A549 (cell line): ENCODE data around the gene TBC1D2B. TPM values are rescaled to one million over a fixed set of nuclear protein-coding genes. Genes with fewer than 3 reads are reported as not detected.

Source experiments
- ATAC-seq, 2 experiments: fragments of 200-7000 bp in 1 of 2; fragments of >200 bp in 1 of 2; cut with Nextera tagmentation in 1 of 2; cut with Tn5 transposase in 1 of 2; 3 replicates each; pipeline versions ENCODE4 v1.8.0 to v1.9.1; 2018 to 2020; ENCODE audit warnings: mild to moderate bottlenecking in 1 of 2, moderate library complexity in 1 of 2
- CTCF ChIA-PET: fragments of 300-600 bp; sonication (Branson Sonifier 250); formaldehyde crosslinking; extraction: SDS; loops from one replicate; lab custom pipeline; 2021; ENCODE audit warnings: antibody characterized with exemption, inconsistent platforms; lab: Yijun Ruan, JAX
- POLR2A ChIA-PET: fragments of 350-600 bp; formaldehyde crosslinking; extraction: SDS; loops from one replicate; lab custom pipeline; 2021; ENCODE audit warnings: antibody characterized with exemption, inconsistent platforms; lab: Yijun Ruan, JAX
- DNase-seq, 2 experiments: peaks; one replicate each; pipeline versions ENCODE4 v3.0.0 to v3.0.0-alpha.2; 2011 to 2016; ENCODE audit warnings: low read depth in 1 of 2, low spot score in 1 of 2
- FAIRE-seq: peaks from 2 replicates; lab custom pipeline; 2011; peaks lifted over from hg19 to GRCh38; lab: Jason Lieb, UNC
- H3K27ac ChIP-seq, 2 experiments: fragments of >200 bp; sonication (Bioruptor Twin); formaldehyde crosslinking; 3 replicates each; pipeline ENCODE4 v1.5.1; 2016 to 2017
- H3K4me1 ChIP-seq: fragments of >200 bp; sonication (Bioruptor Twin); formaldehyde crosslinking; 3 replicates; pipeline ENCODE4 v1.6.1; 2016
- H3K4me2 ChIP-seq: fragments of >200 bp; sonication (Bioruptor Twin); formaldehyde crosslinking; 3 replicates; pipeline ENCODE4 v1.6.1; 2016
- H3K4me3 ChIP-seq: fragments of >200 bp; sonication (Bioruptor Twin); formaldehyde crosslinking; 3 replicates; pipeline ENCODE4 v1.5.1; 2016
- H3K9me3 ChIP-seq: fragments of >200 bp; sonication (Bioruptor Twin); formaldehyde crosslinking; 3 replicates; pipeline ENCODE4 v1.6.1; 2016
- CBX2 ChIP-seq: fragments of 200-600 bp; sonication (generic); IDR thresholded peaks from 2 replicates; pipeline ENCODE4 v1.6.1; 2016; ENCODE audit warnings: low read depth, mild to moderate bottlenecking, borderline replicate concordance
- CEBPB ChIP-seq, 2 experiments: fragments of >200 bp in 1 of 2; sonication (Bioruptor Twin) in 1 of 2; formaldehyde crosslinking in 1 of 2; IDR thresholded peaks; 2 replicates each; pipeline ENCODE4 v1.6.1; 2012 to 2016
- CHD2 ChIP-seq: fragments of 150-350 bp; IDR thresholded peaks from 2 replicates; pipeline ENCODE4 v1.6.1; 2014; ENCODE audit warnings: low read length; ENCODE audit not compliant: partially characterized antibody
- CHD4 ChIP-seq: fragments of 200-600 bp; sonication (generic); IDR thresholded peaks from 2 replicates; pipeline ENCODE4 v1.6.1; 2016; ENCODE audit warnings: antibody characterized with exemption, mild to moderate bottlenecking, borderline replicate concordance
- EHMT2 ChIP-seq: fragments of 200-600 bp; sonication (generic); IDR thresholded peaks from 2 replicates; pipeline ENCODE4 v1.6.1; 2016; ENCODE audit warnings: antibody characterized with exemption, low read depth, mild to moderate bottlenecking, moderate library complexity
- EP300 ChIP-seq, 2 experiments: fragments of >200 bp; sonication (Bioruptor Twin); formaldehyde crosslinking; IDR thresholded peaks; 2 replicates in 1 of 2; 3 replicates in 1 of 2; pipeline ENCODE4 v1.6.1; 2016 to 2017
- FOSL2 ChIP-seq, 2 experiments: fragments of 450-650 bp in 1 of 2; fragments of >200 bp in 1 of 2; sonication (Bioruptor Twin) in 1 of 2; formaldehyde crosslinking; IDR thresholded peaks; 2 replicates each; pipeline versions ENCODE4 v1.5.0 to v1.6.1; 2016 to 2020; ENCODE audit warnings: mild to moderate bottlenecking in 1 of 2, moderate library complexity in 1 of 2
- GATA3 ChIP-seq: IDR thresholded peaks from 2 replicates; pipeline ENCODE4 v1.6.1; 2012; ENCODE audit warnings: borderline replicate concordance
- HOXB13 ChIP-seq: fragments of 250-450 bp; sonication (Bioruptor Pico); IDR thresholded peaks from 2 replicates; pipeline ENCODE4 v1.5.0; 2020; ENCODE audit warnings: low read depth, mild to moderate bottlenecking, moderate library complexity
- HOXB5 ChIP-seq: fragments of 250-450 bp; sonication (Bioruptor Pico); IDR thresholded peaks from 2 replicates; pipeline ENCODE4 v1.5.0; 2020; ENCODE audit warnings: mild to moderate bottlenecking, moderate library complexity
- JUNB ChIP-seq: fragments of >200 bp; sonication (Bioruptor Twin); formaldehyde crosslinking; IDR thresholded peaks from 2 replicates; pipeline ENCODE4 v1.6.1; 2016
- POLR2A ChIP-seq: IDR thresholded peaks from 2 replicates; pipeline ENCODE4 v1.6.1; 2012; ENCODE audit warnings: mild to moderate bottlenecking, low read length
- RAD21 ChIP-seq, 2 experiments: fragments of >200 bp in 1 of 2; sonication (Bioruptor Twin) in 1 of 2; formaldehyde crosslinking in 1 of 2; IDR thresholded peaks in 1 of 2; conservative IDR thresholded peaks in 1 of 2; 2 replicates in 1 of 2; 3 replicates in 1 of 2; pipeline ENCODE4 v1.6.1; 2012 to 2018; ENCODE audit warnings: inconsistent platforms in 1 of 2
- SREBF2 ChIP-seq: fragments of 450-650 bp; IDR thresholded peaks from 2 replicates; pipeline ENCODE4 v1.6.1; 2014; ENCODE audit warnings: mild to moderate bottlenecking, moderate library complexity
- ZC3H11A ChIP-seq: fragments of 450-650 bp; IDR thresholded peaks from 2 replicates; pipeline ENCODE4 v1.6.1; 2014; ENCODE audit warnings: antibody characterized with exemption, mild to moderate bottlenecking
- ZFP36 ChIP-seq: fragments of 450-650 bp; IDR thresholded peaks from 2 replicates; pipeline ENCODE4 v1.6.1; 2014; ENCODE audit warnings: borderline replicate concordance; ENCODE audit not compliant: partially characterized antibody
- ZNF302 ChIP-seq: fragments of 250-450 bp; sonication (Bioruptor Pico); IDR thresholded peaks from 2 replicates; pipeline ENCODE4 v1.9.0; 2021; ENCODE audit warnings: inconsistent platforms, mild to moderate bottlenecking, moderate library complexity
- WGBS: methylation state at CpG from one replicate; pipeline ENCODE4 v1.1.6; 2017; ENCODE audit errors: missing lambda C conversion rate; 5-methylcytosine and 5-hydroxymethylcytosine counted together
- polyA plus RNA-seq, 4 experiments: library from polyadenylated mRNA; depleted of rRNA in 3 of 4; stranded (reverse); fragments of >200 nt; fragmentation: RNase III in 1 of 4; extraction: RNeasy Plus Mini Kit Qiagen cat#74134 plus additional on column Dnase treatment in 1 of 4; gene quantifications; 2 replicates in 3 of 4; 3 replicates in 1 of 4; pipeline ENCODE4 v1.2.3, GENCODE V29; 2011 to 2017
- TF ChIP-seq, protein P1 (sequence below): fragments of >200 bp; sonication (Bioruptor Twin); formaldehyde crosslinking; IDR thresholded peaks from 3 replicates; pipeline ENCODE4 v1.6.1; 2016
- TF ChIP-seq, protein P2 (sequence below): fragments of 200-600 bp; sonication (generic); IDR thresholded peaks from 2 replicates; pipeline ENCODE4 v1.6.1; 2016; ENCODE audit warnings: antibody characterized with exemption, mild to moderate bottlenecking, moderate library complexity

TBC1D2B gene
- polyA plus RNA-seq, 2 of the 4 experiments (the other 2 are of a cell fraction): 13.6 to 13.9 TPM

DNA sequence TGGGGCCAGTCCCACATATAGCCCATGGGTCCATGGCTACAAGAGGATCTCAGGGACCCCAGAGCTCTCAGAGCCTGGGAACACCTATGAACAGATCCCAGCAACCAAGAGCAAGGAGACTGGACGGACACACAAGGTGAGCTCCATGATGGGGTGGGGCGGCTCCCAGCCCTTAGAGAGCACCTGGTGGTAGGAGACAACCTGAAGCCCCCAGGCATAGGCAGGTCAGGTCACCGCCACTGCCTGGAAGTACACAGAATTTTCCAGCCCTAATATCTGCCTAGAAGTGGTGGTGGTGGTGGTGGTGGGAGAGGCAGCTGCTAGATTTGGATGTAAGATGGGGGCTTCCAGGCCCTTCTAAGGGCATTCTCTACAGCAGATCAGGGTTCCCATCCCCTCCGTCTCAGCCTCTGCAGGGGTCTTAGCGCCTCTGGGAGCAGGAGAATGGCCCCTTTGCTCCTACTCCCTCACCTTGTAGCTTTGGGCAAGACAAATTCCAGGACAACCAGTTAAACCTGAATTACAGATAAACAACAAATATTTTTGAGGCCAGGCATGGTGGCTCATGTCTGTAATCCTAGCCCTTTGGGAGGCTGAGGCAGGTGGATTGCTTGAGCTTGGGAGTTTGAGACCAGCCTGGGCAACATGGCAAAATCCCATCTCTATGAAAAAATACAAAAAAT, 24.1 kb upstream of the TBC1D2B start (continued):
- TF ChIP-seq, protein P1, sequence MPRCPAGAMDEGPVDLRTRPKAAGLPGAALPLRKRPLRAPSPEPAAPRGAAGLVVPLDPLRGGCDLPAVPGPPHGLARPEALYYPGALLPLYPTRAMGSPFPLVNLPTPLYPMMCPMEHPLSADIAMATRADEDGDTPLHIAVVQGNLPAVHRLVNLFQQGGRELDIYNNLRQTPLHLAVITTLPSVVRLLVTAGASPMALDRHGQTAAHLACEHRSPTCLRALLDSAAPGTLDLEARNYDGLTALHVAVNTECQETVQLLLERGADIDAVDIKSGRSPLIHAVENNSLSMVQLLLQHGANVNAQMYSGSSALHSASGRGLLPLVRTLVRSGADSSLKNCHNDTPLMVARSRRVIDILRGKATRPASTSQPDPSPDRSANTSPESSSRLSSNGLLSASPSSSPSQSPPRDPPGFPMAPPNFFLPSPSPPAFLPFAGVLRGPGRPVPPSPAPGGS: no peak
- TF ChIP-seq, all 56 proteins: peak for 0

DNA sequence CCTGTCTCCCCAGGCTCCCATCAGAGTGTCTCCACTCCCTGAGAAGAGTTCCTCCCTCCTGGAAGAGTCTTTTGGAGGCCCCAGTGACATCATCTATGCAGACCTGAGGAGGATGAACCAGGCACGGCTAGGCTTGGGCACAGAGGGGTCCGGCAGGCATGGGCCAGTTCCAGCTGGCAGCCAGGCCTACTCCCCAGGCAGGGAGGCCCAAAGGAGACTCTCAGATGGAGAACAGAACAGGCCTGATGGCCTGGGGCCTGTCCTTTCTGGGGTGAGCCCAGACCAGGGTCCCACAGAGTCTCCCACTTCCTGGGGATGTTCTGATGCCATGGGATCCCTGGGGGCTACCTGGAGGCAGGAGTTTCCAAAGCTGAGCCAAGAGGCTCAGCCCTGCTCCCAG, 23.4 kb upstream of the TBC1D2B start:
- TF ChIP-seq SREBF2: no peak
- TF ChIP-seq, all 56 proteins: peak for 0
- no peak for FAIRE-seq
- ATAC-seq: no peak
- no peak overlapping the region for H3K27ac ChIP-seq
- ChIA-PET POLR2A (no interaction called here), CTCF (interaction anchor here (1.1 to 5.4 kb wide), 8 partner anchors 10 to 142 kb away, joined by 3 to 37 read pairs (median 8); no protein-coding TSS in a partner anchor)
- H3K9me3 ChIP-seq: no peaks in the 10 kb centered on the region
- no peak for DNase-seq
- WGBS: 85% methylated on average over 2 of the region's 2 CpGs
- no peak overlapping the region for H3K4me2 ChIP-seq
- no peaks in the 10 kb centered on the region for H3K4me1 ChIP-seq
- no peak overlapping the region for H3K4me3 ChIP-seq

DNA sequence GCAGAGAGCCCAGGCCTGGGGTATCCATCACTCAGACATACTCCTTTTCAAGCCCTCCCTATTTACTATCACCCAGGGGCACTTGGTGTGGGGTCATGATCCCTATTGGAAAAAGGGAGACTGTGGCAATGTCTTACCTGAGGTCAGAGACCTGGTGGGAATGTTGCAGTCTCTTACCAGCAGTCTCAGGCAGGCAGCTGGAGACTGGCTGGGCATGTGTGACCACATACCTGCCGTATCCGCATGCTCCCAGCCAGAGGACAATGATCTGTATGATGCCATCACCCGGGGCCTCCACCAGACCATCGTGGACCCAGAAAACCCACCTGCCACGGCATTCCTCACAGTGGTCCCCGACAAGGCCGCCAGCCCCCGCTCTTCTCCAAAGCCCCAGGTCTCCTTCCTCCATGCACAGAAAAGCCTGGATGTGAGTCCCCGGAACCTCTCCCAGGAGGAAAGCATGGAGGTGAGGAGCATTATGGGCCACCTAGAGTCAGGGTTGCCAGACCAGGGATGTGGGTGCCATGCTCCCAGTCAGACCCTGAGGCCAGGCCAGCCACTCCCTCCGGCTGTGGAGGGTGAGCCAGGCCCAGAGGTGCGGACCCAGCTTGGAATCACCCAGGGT, 20.7 kb upstream of the TBC1D2B start:
- WGBS: 59% methylated on average over 10 of the region's 11 CpGs
- Histone ChIP-seq H3K4me3 (no peak overlapping the region), H3K4me2 (no peak overlapping the region), H3K4me1 (no peaks in the 10 kb centered on the region), H3K27ac (no peak overlapping the region), H3K9me3 (no peaks in the 10 kb centered on the region)
- ATAC-seq (no peak), FAIRE-seq (no peak), DNase-seq (no peak)
- CTCF ChIA-PET: interaction anchor here (0.6 to 4.0 kb wide), 9 partner anchors 12 to 1229 kb away, joined by 3 to 39 read pairs (median 4); no protein-coding TSS in a partner anchor
- POLR2A ChIA-PET: no interaction called here
- no peak for TF ChIP-seq EP300 (IDR thresholded peaks at IDR 0.05)
- no peak for TF ChIP-seq FOSL2 (IDR thresholded peaks at IDR 0.05)
- TF ChIP-seq FOSL2 (CRISPR knock-in tag; IDR thresholded peaks at IDR 0.05): no peak
- no peak for TF ChIP-seq GATA3
- TF ChIP-seq HOXB13 (CRISPR knock-in tag): no peak
- TF ChIP-seq HOXB5 (CRISPR knock-in tag): no peak
- no peak for TF ChIP-seq EHMT2
- TF ChIP-seq ZC3H11A: no peak
- TF ChIP-seq CBX2: no peak
- no peak for TF ChIP-seq JUNB
- TF ChIP-seq ZFP36: no peak
- no peak for TF ChIP-seq CEBPB (IDR thresholded peaks at IDR 0.05)
- TF ChIP-seq ZNF302 (CRISPR knock-in tag): no peak
- TF ChIP-seq RAD21 (conservative IDR thresholded peaks at IDR 0.05 in 1 of 2, IDR thresholded peaks at IDR 0.05 in 1 of 2): no peak
- TF ChIP-seq CHD4: no peak
- no peak for TF ChIP-seq POLR2A
- TF ChIP-seq, protein P2, sequence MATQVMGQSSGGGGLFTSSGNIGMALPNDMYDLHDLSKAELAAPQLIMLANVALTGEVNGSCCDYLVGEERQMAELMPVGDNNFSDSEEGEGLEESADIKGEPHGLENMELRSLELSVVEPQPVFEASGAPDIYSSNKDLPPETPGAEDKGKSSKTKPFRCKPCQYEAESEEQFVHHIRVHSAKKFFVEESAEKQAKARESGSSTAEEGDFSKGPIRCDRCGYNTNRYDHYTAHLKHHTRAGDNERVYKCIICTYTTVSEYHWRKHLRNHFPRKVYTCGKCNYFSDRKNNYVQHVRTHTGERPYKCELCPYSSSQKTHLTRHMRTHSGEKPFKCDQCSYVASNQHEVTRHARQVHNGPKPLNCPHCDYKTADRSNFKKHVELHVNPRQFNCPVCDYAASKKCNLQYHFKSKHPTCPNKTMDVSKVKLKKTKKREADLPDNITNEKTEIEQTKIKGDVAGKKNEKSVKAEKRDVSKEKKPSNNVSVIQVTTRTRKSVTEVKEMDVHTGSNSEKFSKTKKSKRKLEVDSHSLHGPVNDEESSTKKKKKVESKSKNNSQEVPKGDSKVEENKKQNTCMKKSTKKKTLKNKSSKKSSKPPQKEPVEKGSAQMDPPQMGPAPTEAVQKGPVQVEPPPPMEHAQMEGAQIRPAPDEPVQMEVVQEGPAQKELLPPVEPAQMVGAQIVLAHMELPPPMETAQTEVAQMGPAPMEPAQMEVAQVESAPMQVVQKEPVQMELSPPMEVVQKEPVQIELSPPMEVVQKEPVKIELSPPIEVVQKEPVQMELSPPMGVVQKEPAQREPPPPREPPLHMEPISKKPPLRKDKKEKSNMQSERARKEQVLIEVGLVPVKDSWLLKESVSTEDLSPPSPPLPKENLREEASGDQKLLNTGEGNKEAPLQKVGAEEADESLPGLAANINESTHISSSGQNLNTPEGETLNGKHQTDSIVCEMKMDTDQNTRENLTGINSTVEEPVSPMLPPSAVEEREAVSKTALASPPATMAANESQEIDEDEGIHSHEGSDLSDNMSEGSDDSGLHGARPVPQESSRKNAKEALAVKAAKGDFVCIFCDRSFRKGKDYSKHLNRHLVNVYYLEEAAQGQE: no peak
- no peak for TF ChIP-seq CHD2
